PC-9 (cell line): ENCODE results near the gene STING1.

Source experiments
- EZH2 ChIP-seq: fragments of 200-600 bp; sonication (generic); IDR thresholded peaks from 2 replicates; pipeline ENCODE4 v1.8.0; 2017; ENCODE audit warnings: antibody characterized with exemption, low read depth
- TF ChIP-seq, protein P1 (sequence below): fragments of 200-600 bp; sonication (generic); conservative IDR thresholded peaks from 2 replicates; pipeline ENCODE4 v1.6.1; 2017; ENCODE audit warnings: mixed run types, antibody characterized with exemption, mild to moderate bottlenecking, moderate library complexity

- TF ChIP-seq, protein P1, sequence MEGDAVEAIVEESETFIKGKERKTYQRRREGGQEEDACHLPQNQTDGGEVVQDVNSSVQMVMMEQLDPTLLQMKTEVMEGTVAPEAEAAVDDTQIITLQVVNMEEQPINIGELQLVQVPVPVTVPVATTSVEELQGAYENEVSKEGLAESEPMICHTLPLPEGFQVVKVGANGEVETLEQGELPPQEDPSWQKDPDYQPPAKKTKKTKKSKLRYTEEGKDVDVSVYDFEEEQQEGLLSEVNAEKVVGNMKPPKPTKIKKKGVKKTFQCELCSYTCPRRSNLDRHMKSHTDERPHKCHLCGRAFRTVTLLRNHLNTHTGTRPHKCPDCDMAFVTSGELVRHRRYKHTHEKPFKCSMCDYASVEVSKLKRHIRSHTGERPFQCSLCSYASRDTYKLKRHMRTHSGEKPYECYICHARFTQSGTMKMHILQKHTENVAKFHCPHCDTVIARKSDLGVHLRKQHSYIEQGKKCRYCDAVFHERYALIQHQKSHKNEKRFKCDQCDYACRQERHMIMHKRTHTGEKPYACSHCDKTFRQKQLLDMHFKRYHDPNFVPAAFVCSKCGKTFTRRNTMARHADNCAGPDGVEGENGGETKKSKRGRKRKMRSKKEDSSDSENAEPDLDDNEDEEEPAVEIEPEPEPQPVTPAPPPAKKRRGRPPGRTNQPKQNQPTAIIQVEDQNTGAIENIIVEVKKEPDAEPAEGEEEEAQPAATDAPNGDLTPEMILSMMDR, result no peak
- no peak for TF ChIP-seq EZH2
Measured at GRCh38 chr5:139494256-139494655, 11.7 kb upstream of the STING1 start.
